T47D (cell line): ENCODE measurements around the gene TLE2.

Experiments
- DNase-seq, 2 experiments: peaks; one replicate each; pipeline versions ENCODE4 v3.0.0 to v3.0.0-alpha.2; 2011 to 2012; ENCODE audit warnings: low read depth in 1 of 2, low spot score in 1 of 2
- JUND ChIP-seq: IDR thresholded peaks from 2 replicates; pipeline ENCODE4 v1.6.1; 2012; ENCODE audit warnings: low read depth
- in situ Hi-C: cut with HindIII; loops from 2 replicates; pipeline ENCODE4 v1.10.0; 2016; ENCODE audit warnings: low sequenced_read_pairs, low pct_unique_long_range_greater_than_20kb

TLE2 gene

GRCh38 chr19:3061182-3062161, 32.4 kb upstream of the TLE2 start:
- no peak for DNase-seq
- in situ Hi-C loops = no loop called here
- no peak for TF ChIP-seq JUND

GRCh38 chr19:3060857-3061181, 31.7 kb upstream of the TLE2 start:
- no peak for DNase-seq
- in situ Hi-C loops = no loop called here
- TF ChIP-seq JUND = no peak

GRCh38 chr19:3059653-3060052, 30.6 kb upstream of the TLE2 start:
- no peak for DNase-seq
- no peak for TF ChIP-seq JUND
- in situ Hi-C loops = no loop called here

- DNase-seq = no peak
- in situ Hi-C loops = no loop called here
- TF ChIP-seq JUND = no peak
Observed at GRCh38 chr19:3058821-3059314, 29.8 kb upstream of the TLE2 start.

- TF ChIP-seq JUND = no peak
- no peak for DNase-seq
- in situ Hi-C loops = no loop called here
Observed at GRCh38 chr19:3058009-3058820, 29.1 kb upstream of the TLE2 start.

- 0 out of 2 replicates have a peak, but pooled peaks have one; percentile 12 for TF ChIP-seq JUND
- DNase-seq = peak; percentile 88 to 95
- in situ Hi-C loops = no loop called here
Observed at GRCh38 chr19:3057275-3057714, 28.2 kb upstream of the TLE2 start.

- DNase-seq = peak in 1 of 2 experiments; percentile 55
- TF ChIP-seq JUND = no peak
- in situ Hi-C loops = no loop called here
Observed at GRCh38 chr19:3056417-3057088, 27.5 kb upstream of the TLE2 start.

GRCh38 chr19:3055741-3056416, 26.8 kb upstream of the TLE2 start:
- in situ Hi-C loops = no loop called here
- TF ChIP-seq JUND = no peak
- peak; percentile 78 to 94 for DNase-seq

- in situ Hi-C loops = no loop called here
- no peak for TF ChIP-seq JUND
- DNase-seq = no peak
Observed at GRCh38 chr19:3054972-3055740, 26.1 kb upstream of the TLE2 start.

GRCh38 chr19:3054265-3054971, 25.3 kb upstream of the TLE2 start:
- no peak for TF ChIP-seq JUND
- in situ Hi-C loops = no loop called here
- no peak for DNase-seq

GRCh38 chr19:3053780-3054179, 24.7 kb upstream of the TLE2 start:
- no peak for DNase-seq
- TF ChIP-seq JUND = no peak
- in situ Hi-C loops = no loop called here
